ENCODE results near the gene DLL3.
"Not testable (repeated sequence)": the region's sequence is repeated elsewhere in the genome, so short reads cannot be mapped to it uniquely, and the experiment has no call there.

The DLL3 gene

GRCh38 chr19:39498798-39499642 lies at the start of gene DLL3:
Gene DLL3, plus strand, starts transcription at chr19:39498947. Its CDS starts 28 bp downstream, at chr19:39498975.
- Mint-ChIP-seq H3K27me3 (ENCODE audit: low read depth) (peaks cover 67% of the 10 kb centered on the region), H3K36me3 (ENCODE audit: low read depth) (peaks cover 5% of the 10 kb centered on the region)

GRCh38 chr19:39449116-39449797 lies 49.5 kb upstream of the DLL3 start:
- Mint-ChIP-seq H3K27me3 (ENCODE audit: low read depth) (no peaks in the 10 kb centered on the region), H3K36me3 (ENCODE audit: low read depth) (peaks cover 49% of the 10 kb centered on the region)

More at GRCh38 chr19:39498798-39499642, at the start of gene DLL3:
- H3K27ac Mint-ChIP-seq, result no peak within 1 kb of the TSS
- H3K4me3 Mint-ChIP-seq, result peak within 1 kb of the TSS; percentile 25
- peaks cover 20% of the 10 kb centered on the region for H3K4me1 Mint-ChIP-seq (ENCODE audit: low read depth)
- H3K9me3 Mint-ChIP-seq, result no peaks in the 10 kb centered on the region

GRCh38 chr19:39451257-39451656 lies 47.5 kb upstream of the DLL3 start:
- H3K27me3 Mint-ChIP-seq (ENCODE audit: low read depth); H3K4me3 Mint-ChIP-seq; H3K27ac Mint-ChIP-seq; H3K9me3 Mint-ChIP-seq: not testable (repeated sequence)
- peaks cover 41% of the 10 kb centered on the region for H3K36me3 Mint-ChIP-seq (ENCODE audit: low read depth)
- peaks cover 52% of the 10 kb centered on the region for H3K4me1 Mint-ChIP-seq (ENCODE audit: low read depth)

More at GRCh38 chr19:39449116-39449797, 49.5 kb upstream of the DLL3 start:
- Mint-ChIP-seq H3K4me1 (ENCODE audit: low read depth) (peaks cover 61% of the 10 kb centered on the region), H3K27ac (peak overlapping the region; percentile 87), H3K4me3 (peak overlapping the region; percentile 64), H3K9me3 (no peaks in the 10 kb centered on the region)

GRCh38 chr19:39463403-39463802 lies 35.3 kb upstream of the DLL3 start:
- peaks cover 46% of the 10 kb centered on the region for H3K36me3 Mint-ChIP-seq (ENCODE audit: low read depth)
- no peak overlapping the region for H3K4me3 Mint-ChIP-seq
- H3K27me3 Mint-ChIP-seq (ENCODE audit: low read depth), result no peaks in the 10 kb centered on the region
- H3K9me3 Mint-ChIP-seq, result no peaks in the 10 kb centered on the region
- H3K4me1 Mint-ChIP-seq (ENCODE audit: low read depth), result no peaks in the 10 kb centered on the region
- H3K27ac Mint-ChIP-seq, result no peak overlapping the region

- Mint-ChIP-seq H3K27ac (no peak overlapping the region), H3K36me3 (ENCODE audit: low read depth) (peaks cover 58% of the 10 kb centered on the region), H3K27me3 (ENCODE audit: low read depth) (no peaks in the 10 kb centered on the region), H3K4me1 (ENCODE audit: low read depth) (peaks cover 3% of the 10 kb centered on the region), H3K4me3 (no peak overlapping the region), H3K9me3 (no peaks in the 10 kb centered on the region)
Measured at GRCh38 chr19:39465956-39466747, 32.6 kb upstream of the DLL3 start.

GRCh38 chr19:39467941-39468340 lies 30.8 kb upstream of the DLL3 start:
- Mint-ChIP-seq H3K9me3 (no peaks in the 10 kb centered on the region), H3K4me3 (no peak overlapping the region), H3K36me3 (ENCODE audit: low read depth) (peaks cover 62% of the 10 kb centered on the region), H3K27ac (no peak overlapping the region), H3K4me1 (ENCODE audit: low read depth) (peaks cover 5% of the 10 kb centered on the region), H3K27me3 (ENCODE audit: low read depth) (no peaks in the 10 kb centered on the region)

- Mint-ChIP-seq H3K27ac (no peak overlapping the region), H3K4me1 (ENCODE audit: low read depth) (peaks cover 5% of the 10 kb centered on the region), H3K9me3 (no peaks in the 10 kb centered on the region), H3K27me3 (ENCODE audit: low read depth) (no peaks in the 10 kb centered on the region), H3K4me3 (no peak overlapping the region), H3K36me3 (ENCODE audit: low read depth) (peaks cover 61% of the 10 kb centered on the region)
Measured at GRCh38 chr19:39469036-39469435, 29.7 kb upstream of the DLL3 start.

- H3K4me1 Mint-ChIP-seq (ENCODE audit: low read depth), result peaks cover 7% of the 10 kb centered on the region
- no peak overlapping the region for H3K4me3 Mint-ChIP-seq
- no peaks in the 10 kb centered on the region for H3K27me3 Mint-ChIP-seq (ENCODE audit: low read depth)
- H3K27ac Mint-ChIP-seq, result no peak overlapping the region
- peaks cover 65% of the 10 kb centered on the region for H3K36me3 Mint-ChIP-seq (ENCODE audit: low read depth)
- H3K9me3 Mint-ChIP-seq, result no peaks in the 10 kb centered on the region
Measured at GRCh38 chr19:39469567-39469966, 29.2 kb upstream of the DLL3 start.

- H3K36me3 Mint-ChIP-seq (ENCODE audit: low read depth), result peaks cover 61% of the 10 kb centered on the region
- no peak overlapping the region for H3K4me3 Mint-ChIP-seq
- H3K27me3 Mint-ChIP-seq (ENCODE audit: low read depth), result no peaks in the 10 kb centered on the region
- H3K27ac Mint-ChIP-seq, result no peak overlapping the region
- H3K9me3 Mint-ChIP-seq, result no peaks in the 10 kb centered on the region
- peaks cover 7% of the 10 kb centered on the region for H3K4me1 Mint-ChIP-seq (ENCODE audit: low read depth)
Measured at GRCh38 chr19:39470724-39471339, 27.9 kb upstream of the DLL3 start.

GRCh38 chr19:39471756-39472536 lies 26.8 kb upstream of the DLL3 start:
- no peaks in the 10 kb centered on the region for H3K27me3 Mint-ChIP-seq (ENCODE audit: low read depth)
- H3K27ac Mint-ChIP-seq, result peak overlapping the region; percentile 79
- peaks cover 61% of the 10 kb centered on the region for H3K36me3 Mint-ChIP-seq (ENCODE audit: low read depth)
- H3K9me3 Mint-ChIP-seq, result no peaks in the 10 kb centered on the region
- H3K4me1 Mint-ChIP-seq (ENCODE audit: low read depth), result peaks cover 7% of the 10 kb centered on the region
- no peak overlapping the region for H3K4me3 Mint-ChIP-seq

- Mint-ChIP-seq H3K9me3 (no peaks in the 10 kb centered on the region), H3K36me3 (ENCODE audit: low read depth) (peaks cover 57% of the 10 kb centered on the region), H3K4me1 (ENCODE audit: low read depth) (peaks cover 7% of the 10 kb centered on the region), H3K27me3 (ENCODE audit: low read depth) (no peaks in the 10 kb centered on the region), H3K27ac (no peak overlapping the region), H3K4me3 (no peak overlapping the region)
Measured at GRCh38 chr19:39472746-39473442, 25.9 kb upstream of the DLL3 start.

GRCh38 chr19:39473443-39473960 lies 25.2 kb upstream of the DLL3 start:
- peaks cover 7% of the 10 kb centered on the region for H3K4me1 Mint-ChIP-seq (ENCODE audit: low read depth)
- no peaks in the 10 kb centered on the region for H3K27me3 Mint-ChIP-seq (ENCODE audit: low read depth)
- H3K36me3 Mint-ChIP-seq (ENCODE audit: low read depth), result peaks cover 53% of the 10 kb centered on the region
- H3K4me3 Mint-ChIP-seq, result no peak overlapping the region
- H3K9me3 Mint-ChIP-seq, result no peaks in the 10 kb centered on the region
- no peak overlapping the region for H3K27ac Mint-ChIP-seq

GRCh38 chr19:39474139-39474620 lies 24.6 kb upstream of the DLL3 start:
- no peak overlapping the region for H3K27ac Mint-ChIP-seq
- H3K9me3 Mint-ChIP-seq, result no peaks in the 10 kb centered on the region
- H3K4me1 Mint-ChIP-seq (ENCODE audit: low read depth), result peaks cover 7% of the 10 kb centered on the region
- H3K36me3 Mint-ChIP-seq (ENCODE audit: low read depth), result peaks cover 46% of the 10 kb centered on the region
- H3K27me3 Mint-ChIP-seq (ENCODE audit: low read depth), result no peaks in the 10 kb centered on the region
- no peak overlapping the region for H3K4me3 Mint-ChIP-seq

All from T-helper 1 cell treated with Interleukin-12 subunit alpha and Interleukin-12 subunit beta and Interleukin-4 antibody, amounts not matched to agents 30 μg/mL and 1 μg/mL, for 36 hours (primary cell).